SK-N-SH treated with all-trans-retinoic acid at 6 μM for 48 hours (cell line): Measurements from ENCODE around the gene GRB2.

Experiments
- ATAC-seq: fragments of 200-7000 bp; cut with Tn5 transposase; 3 replicates; pipeline ENCODE4 v1.9.1; 2020; ENCODE audit warnings: mild to moderate bottlenecking, moderate library complexity
- BACH2 ChIP-seq: fragments of 250-450 bp; sonication (Bioruptor Pico); IDR thresholded peaks from 2 replicates; pipeline ENCODE4 v1.9.0; 2021; ENCODE audit warnings: mild to moderate bottlenecking, borderline replicate concordance
- CSDC2 ChIP-seq: fragments of 250-450 bp; sonication (Bioruptor Pico); IDR thresholded peaks from 2 replicates; pipeline ENCODE4 v1.5.0; 2020; ENCODE audit warnings: mild to moderate bottlenecking, moderate library complexity
- ESRRG ChIP-seq: fragments of 250-450 bp; sonication (Bioruptor Pico); IDR thresholded peaks from 2 replicates; pipeline ENCODE4 v1.6.1; 2021; ENCODE audit warnings: mild to moderate bottlenecking
- OSR1 ChIP-seq: fragments of 250-450 bp; sonication (Bioruptor Pico); IDR thresholded peaks from 2 replicates; pipeline ENCODE4 v1.8.0; 2022; ENCODE audit warnings: moderate library complexity, mild to moderate bottlenecking, inconsistent platforms
- PPARA ChIP-seq: fragments of 250-450 bp; sonication (Bioruptor Pico); IDR thresholded peaks from 2 replicates; pipeline ENCODE4 v1.5.0; 2020; ENCODE audit warnings: mild to moderate bottlenecking, borderline replicate concordance
- TCF4 ChIP-seq: fragments of 250-450 bp; sonication (Bioruptor Pico); IDR thresholded peaks from 2 replicates; pipeline ENCODE4 v1.8.0; 2021; ENCODE audit warnings: mild to moderate bottlenecking, moderate library complexity, borderline replicate concordance
- TOX ChIP-seq: fragments of 250-450 bp; sonication (Bioruptor Pico); IDR thresholded peaks from 2 replicates; pipeline ENCODE4 v1.8.0; 2021; ENCODE audit warnings: mild to moderate bottlenecking, moderate library complexity, borderline replicate concordance
- ZNF565 ChIP-seq: fragments of 450-650 bp; formaldehyde crosslinking; conservative IDR thresholded peaks from 2 replicates; pipeline ENCODE4 v1.5.0; 2020; ENCODE audit warnings: low read depth, mild to moderate bottlenecking, moderate library complexity
- ZNF70 ChIP-seq: fragments of 450-650 bp; formaldehyde crosslinking; IDR thresholded peaks from 2 replicates; pipeline ENCODE4 v1.5.0; 2020; ENCODE audit warnings: mild to moderate bottlenecking, moderate library complexity
- ZNF8 ChIP-seq: fragments of 450-650 bp; formaldehyde crosslinking; IDR thresholded peaks from 2 replicates; pipeline ENCODE4 v1.5.0; 2020; ENCODE audit warnings: mild to moderate bottlenecking, moderate library complexity
- TF ChIP-seq, protein P1 (sequence below): fragments of 250-450 bp; sonication (Bioruptor Pico); IDR thresholded peaks from 2 replicates; pipeline ENCODE4 v1.5.1; 2021; ENCODE audit warnings: mild to moderate bottlenecking, moderate library complexity
- TF ChIP-seq, protein P2 (sequence below): fragments of 250-450 bp; sonication (Bioruptor Pico); IDR thresholded peaks from 2 replicates; pipeline ENCODE4 v1.5.0; 2020; ENCODE audit warnings: mild to moderate bottlenecking, moderate library complexity
- TF ChIP-seq, protein P3 (sequence below): fragments of 250-450 bp; sonication (Bioruptor Pico); IDR thresholded peaks from 2 replicates; pipeline ENCODE4 v1.5.1; 2020; ENCODE audit warnings: low read depth, mild to moderate bottlenecking, moderate library complexity
- TF ChIP-seq, protein P4 (sequence below): fragments of 250-450 bp; sonication (Bioruptor Pico); IDR thresholded peaks from 2 replicates; pipeline ENCODE4 v1.8.0; 2021; ENCODE audit warnings: low read depth, mild to moderate bottlenecking, moderate library complexity, borderline replicate concordance

GRB2 gene

DNA sequence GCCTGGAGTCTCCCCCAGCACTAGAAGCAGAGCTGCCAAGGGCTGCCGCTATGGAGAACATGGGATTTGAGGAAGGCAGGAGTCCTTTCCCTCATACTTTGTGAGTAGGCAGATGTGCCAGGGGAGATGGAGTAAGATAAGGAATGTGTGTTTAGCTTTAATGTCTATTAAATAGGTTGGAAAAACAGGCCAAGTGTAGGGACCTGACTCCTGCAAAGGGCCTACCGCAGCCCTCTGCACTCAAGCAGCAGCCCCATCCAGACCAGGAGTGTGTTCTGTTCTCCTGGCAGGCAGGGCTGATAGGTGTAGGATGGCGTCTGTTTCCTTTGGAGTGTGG, 132.7 kb downstream of the GRB2 start:
- no peak for ATAC-seq

DNA sequence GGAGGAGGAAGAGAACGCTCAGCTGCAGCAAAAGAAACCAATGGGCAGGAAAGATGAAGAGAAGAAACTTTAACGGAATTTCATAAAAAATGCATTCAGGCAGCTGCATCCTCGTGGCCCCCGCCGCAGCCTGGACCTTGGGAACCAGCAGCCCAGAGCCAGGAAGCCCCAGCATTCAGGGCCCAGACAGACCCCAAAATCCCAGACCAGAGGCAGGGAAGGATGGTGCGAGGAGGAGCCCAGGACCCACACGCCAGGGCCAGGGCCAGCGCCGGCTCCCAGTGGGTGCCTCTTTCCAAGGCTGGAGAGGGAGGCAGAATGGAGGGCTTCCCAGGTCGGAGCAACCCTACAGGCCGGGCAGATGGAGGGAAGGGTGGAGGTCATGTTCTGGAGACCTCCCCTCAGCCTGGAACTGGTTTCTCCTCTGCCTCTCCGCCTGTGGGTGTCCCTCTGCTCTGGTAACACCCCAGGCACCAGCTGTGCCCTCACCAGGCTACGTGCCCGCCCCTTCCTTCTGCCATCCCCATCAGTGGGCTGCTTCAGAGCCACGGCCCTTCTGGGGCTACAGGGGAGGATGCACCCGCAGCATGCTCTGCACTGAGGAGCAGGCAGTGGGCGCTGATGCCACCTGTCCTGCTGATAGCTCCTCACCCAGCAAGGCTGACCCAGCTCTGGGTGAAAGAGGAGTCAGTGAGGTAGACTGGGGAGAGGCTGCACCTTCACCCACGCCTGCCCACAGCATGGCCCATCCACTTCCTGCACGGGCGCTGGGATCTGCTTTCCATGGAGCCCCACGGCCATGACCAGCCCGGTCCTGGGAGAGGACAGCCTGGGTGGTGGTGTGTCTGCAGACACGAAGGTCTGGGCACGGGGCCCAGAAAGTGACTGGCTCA, 133.3 kb downstream of the GRB2 start:
- TF ChIP-seq ZNF70 (CRISPR knock-in tag) = no peak
- no peak for TF ChIP-seq PPARA (CRISPR knock-in tag)
- TF ChIP-seq ZNF565 (CRISPR knock-in tag) = no peak
- no peak for TF ChIP-seq TOX (CRISPR knock-in tag)
- no peak for TF ChIP-seq ZNF8 (CRISPR knock-in tag)
- TF ChIP-seq, protein P1, sequence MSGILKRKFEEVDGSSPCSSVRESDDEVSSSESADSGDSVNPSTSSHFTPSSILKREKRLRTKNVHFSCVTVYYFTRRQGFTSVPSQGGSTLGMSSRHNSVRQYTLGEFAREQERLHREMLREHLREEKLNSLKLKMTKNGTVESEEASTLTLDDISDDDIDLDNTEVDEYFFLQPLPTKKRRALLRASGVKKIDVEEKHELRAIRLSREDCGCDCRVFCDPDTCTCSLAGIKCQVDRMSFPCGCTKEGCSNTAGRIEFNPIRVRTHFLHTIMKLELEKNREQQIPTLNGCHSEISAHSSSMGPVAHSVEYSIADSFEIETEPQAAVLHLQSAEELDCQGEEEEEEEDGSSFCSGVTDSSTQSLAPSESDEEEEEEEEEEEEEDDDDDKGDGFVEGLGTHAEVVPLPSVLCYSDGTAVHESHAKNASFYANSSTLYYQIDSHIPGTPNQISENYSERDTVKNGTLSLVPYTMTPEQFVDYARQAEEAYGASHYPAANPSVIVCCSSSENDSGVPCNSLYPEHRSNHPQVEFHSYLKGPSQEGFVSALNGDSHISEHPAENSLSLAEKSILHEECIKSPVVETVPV = no peak
- no peak for ATAC-seq

More for the DNA sequence above, 132.7 kb downstream of the GRB2 start:
- TF ChIP-seq TCF4 (CRISPR knock-in tag) (peak; percentile 30; the same call in 1 of the 2 replicates), ZNF8 (CRISPR knock-in tag) (0 out of 2 replicates have a peak, but pooled peaks have one; percentile 24)
- TF ChIP-seq, protein P2, sequence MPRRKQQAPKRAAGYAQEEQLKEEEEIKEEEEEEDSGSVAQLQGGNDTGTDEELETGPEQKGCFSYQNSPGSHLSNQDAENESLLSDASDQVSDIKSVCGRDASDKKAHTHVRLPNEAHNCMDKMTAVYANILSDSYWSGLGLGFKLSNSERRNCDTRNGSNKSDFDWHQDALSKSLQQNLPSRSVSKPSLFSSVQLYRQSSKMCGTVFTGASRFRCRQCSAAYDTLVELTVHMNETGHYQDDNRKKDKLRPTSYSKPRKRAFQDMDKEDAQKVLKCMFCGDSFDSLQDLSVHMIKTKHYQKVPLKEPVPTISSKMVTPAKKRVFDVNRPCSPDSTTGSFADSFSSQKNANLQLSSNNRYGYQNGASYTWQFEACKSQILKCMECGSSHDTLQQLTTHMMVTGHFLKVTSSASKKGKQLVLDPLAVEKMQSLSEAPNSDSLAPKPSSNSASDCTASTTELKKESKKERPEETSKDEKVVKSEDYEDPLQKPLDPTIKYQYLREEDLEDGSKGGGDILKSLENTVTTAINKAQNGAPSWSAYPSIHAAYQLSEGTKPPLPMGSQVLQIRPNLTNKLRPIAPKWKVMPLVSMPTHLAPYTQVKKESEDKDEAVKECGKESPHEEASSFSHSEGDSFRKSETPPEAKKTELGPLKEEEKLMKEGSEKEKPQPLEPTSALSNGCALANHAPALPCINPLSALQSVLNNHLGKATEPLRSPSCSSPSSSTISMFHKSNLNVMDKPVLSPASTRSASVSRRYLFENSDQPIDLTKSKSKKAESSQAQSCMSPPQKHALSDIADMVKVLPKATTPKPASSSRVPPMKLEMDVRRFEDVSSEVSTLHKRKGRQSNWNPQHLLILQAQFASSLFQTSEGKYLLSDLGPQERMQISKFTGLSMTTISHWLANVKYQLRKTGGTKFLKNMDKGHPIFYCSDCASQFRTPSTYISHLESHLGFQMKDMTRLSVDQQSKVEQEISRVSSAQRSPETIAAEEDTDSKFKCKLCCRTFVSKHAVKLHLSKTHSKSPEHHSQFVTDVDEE (CRISPR knock-in tag) = no peak
- TF ChIP-seq, protein P1 = no peak
- TF ChIP-seq, protein P3, sequence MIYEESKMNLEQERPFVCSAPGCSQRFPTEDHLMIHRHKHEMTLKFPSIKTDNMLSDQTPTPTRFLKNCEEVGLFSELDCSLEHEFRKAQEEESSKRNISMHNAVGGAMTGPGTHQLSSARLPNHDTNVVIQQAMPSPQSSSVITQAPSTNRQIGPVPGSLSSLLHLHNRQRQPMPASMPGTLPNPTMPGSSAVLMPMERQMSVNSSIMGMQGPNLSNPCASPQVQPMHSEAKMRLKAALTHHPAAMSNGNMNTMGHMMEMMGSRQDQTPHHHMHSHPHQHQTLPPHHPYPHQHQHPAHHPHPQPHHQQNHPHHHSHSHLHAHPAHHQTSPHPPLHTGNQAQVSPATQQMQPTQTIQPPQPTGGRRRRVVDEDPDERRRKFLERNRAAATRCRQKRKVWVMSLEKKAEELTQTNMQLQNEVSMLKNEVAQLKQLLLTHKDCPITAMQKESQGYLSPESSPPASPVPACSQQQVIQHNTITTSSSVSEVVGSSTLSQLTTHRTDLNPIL (CRISPR knock-in tag) = no peak
- TF ChIP-seq, protein P4, sequence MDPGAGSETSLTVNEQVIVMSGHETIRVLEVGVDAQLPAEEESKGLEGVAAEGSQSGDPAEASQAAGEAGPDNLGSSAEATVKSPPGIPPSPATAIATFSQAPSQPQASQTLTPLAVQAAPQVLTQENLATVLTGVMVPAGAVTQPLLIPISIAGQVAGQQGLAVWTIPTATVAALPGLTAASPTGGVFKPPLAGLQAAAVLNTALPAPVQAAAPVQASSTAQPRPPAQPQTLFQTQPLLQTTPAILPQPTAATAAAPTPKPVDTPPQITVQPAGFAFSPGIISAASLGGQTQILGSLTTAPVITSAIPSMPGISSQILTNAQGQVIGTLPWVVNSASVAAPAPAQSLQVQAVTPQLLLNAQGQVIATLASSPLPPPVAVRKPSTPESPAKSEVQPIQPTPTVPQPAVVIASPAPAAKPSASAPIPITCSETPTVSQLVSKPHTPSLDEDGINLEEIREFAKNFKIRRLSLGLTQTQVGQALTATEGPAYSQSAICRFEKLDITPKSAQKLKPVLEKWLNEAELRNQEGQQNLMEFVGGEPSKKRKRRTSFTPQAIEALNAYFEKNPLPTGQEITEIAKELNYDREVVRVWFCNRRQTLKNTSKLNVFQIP = no peak

DNA sequence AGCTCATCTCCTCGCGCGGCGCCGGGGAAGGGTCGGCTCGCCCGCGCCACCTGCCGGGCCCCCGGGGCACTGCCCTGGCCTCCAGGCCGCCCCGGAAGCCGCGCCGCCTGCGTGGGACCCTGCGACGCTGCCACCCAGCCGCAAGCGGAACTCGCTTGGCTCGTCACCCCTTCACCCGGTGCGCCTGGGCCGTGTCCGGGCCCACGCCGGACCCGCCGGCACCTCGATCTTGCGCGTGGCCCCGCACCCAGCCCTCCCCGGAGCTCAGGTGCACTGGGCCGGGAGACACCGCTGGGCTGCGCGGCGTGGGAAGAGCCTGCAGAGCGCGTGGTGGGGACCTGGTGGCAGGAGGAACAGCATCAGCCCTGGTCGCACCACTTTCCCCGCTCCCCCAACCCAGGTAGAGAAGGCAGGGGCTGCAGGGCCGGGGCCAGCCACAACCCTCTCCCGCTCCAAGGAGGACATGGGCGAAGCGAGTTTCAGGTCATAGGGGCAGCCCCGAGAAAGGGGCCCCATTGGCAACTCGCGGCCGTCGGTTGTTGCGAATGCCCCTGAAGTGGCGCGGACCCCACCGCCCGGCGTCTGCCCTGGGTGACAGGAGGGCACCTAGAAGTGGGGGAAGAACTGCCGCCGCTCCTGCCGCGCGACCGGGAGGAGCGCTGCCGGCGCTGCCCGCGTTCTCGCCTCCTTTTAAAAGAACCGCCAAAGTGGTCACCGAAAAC, 134.1 kb downstream of the GRB2 start:
- ATAC-seq = peak; percentile 52
- TF ChIP-seq TOX (CRISPR knock-in tag) (no peak), OSR1 (CRISPR knock-in tag) (no peak), CSDC2 (CRISPR knock-in tag) (0 out of 2 replicates have a peak, but pooled peaks have one; percentile 5), ESRRG (CRISPR knock-in tag) (no peak), BACH2 (CRISPR knock-in tag) (no peak)
- TF ChIP-seq, protein P4 = no peak
- TF ChIP-seq, protein P1 = no peak
